Measurements from ENCODE around the gene LRRTM3. TPM values are rescaled to one million over a fixed set of nuclear protein-coding genes. Genes with fewer than 3 reads are reported as not detected.
A peak's percentile ranks its signal among the peaks of the same experiment; 100 is the strongest.

Gene LRRTM3
- total and polyA plus RNA-seq, 4 donors: 0.02 to 0.68 (median 0.06) TPM; not detected in 1

- no peak overlapping the region for H3K9ac ChIP-seq (ENCODE audit: insufficient read depth in 1 of 2, low read length in 2 of 2)
- no peak for ATAC-seq (ENCODE audit: insufficient read depth, low FRiP score)
- no peak overlapping the region for H3K4me3 ChIP-seq
- no peaks in the 10 kb centered on the region for H3K36me3 ChIP-seq (ENCODE audit: control insufficient read depth in 4 of 4, insufficient read depth in 4 of 4, low read length in 4 of 4)
- WGBS, 2 donors: 74 to 82% methylated on average over 3 of the region's 3 CpGs
- H3K27ac ChIP-seq (ENCODE audit: low read depth in 1 of 2, low read length in 1 of 2): no peak overlapping the region
- H3K9me3 ChIP-seq (ENCODE audit: control insufficient read depth in 4 of 4, insufficient read depth in 3 of 4, low read length in 3 of 4): no peaks in the 10 kb centered on the region
- no peaks in the 10 kb centered on the region for H3K4me1 ChIP-seq (ENCODE audit: control insufficient read depth in 5 of 5, insufficient read depth in 5 of 5, low read length in 5 of 5)
- H3K27me3 ChIP-seq (ENCODE audit: control insufficient read depth in 3 of 3, insufficient read depth in 3 of 3, low read length in 2 of 3): no peaks in the 10 kb centered on the region
- no peak for DNase-seq
- no peak for TF ChIP-seq CTCF (IDR thresholded peaks at IDR 0.05; ENCODE audit: control extremely low read depth, extremely low read depth)
These were observed 181.8 kb downstream of the LRRTM3 start for GRCh38 chr10:67107670-67108069.

GRCh38 chr10:67110286-67110685 is 184.4 kb downstream of the LRRTM3 start:
- Histone ChIP-seq H3K4me3 (no peak overlapping the region), H3K27ac (ENCODE audit: low read depth in 1 of 2, low read length in 1 of 2) (no peak overlapping the region), H3K27me3 (ENCODE audit: control insufficient read depth in 3 of 3, insufficient read depth in 3 of 3, low read length in 2 of 3) (no peaks in the 10 kb centered on the region), H3K9ac (ENCODE audit: insufficient read depth in 1 of 2, low read length in 2 of 2) (no peak overlapping the region), H3K4me1 (ENCODE audit: control insufficient read depth in 5 of 5, insufficient read depth in 5 of 5, low read length in 5 of 5) (peaks cover 0 to 4% (median 0%) of the 10 kb centered on the region in 5 donors), H3K9me3 (ENCODE audit: control insufficient read depth in 4 of 4, insufficient read depth in 3 of 4, low read length in 3 of 4) (no peaks in the 10 kb centered on the region), H3K36me3 (ENCODE audit: control insufficient read depth in 4 of 4, insufficient read depth in 4 of 4, low read length in 4 of 4) (no peaks in the 10 kb centered on the region)
- no peak for TF ChIP-seq CTCF (IDR thresholded peaks at IDR 0.05; ENCODE audit: control extremely low read depth, extremely low read depth)
- DNase-seq (no peak), ATAC-seq (ENCODE audit: insufficient read depth, low FRiP score) (no peak)

GRCh38 chr10:67112765-67113164 is 186.9 kb downstream of the LRRTM3 start:
- no peaks in the 10 kb centered on the region for H3K27me3 ChIP-seq (ENCODE audit: control insufficient read depth in 3 of 3, insufficient read depth in 3 of 3, low read length in 2 of 3)
- no peaks in the 10 kb centered on the region for H3K36me3 ChIP-seq (ENCODE audit: control insufficient read depth in 4 of 4, insufficient read depth in 4 of 4, low read length in 4 of 4)
- no peak overlapping the region for H3K27ac ChIP-seq (ENCODE audit: low read depth in 1 of 2, low read length in 1 of 2)
- no peak for TF ChIP-seq CTCF (IDR thresholded peaks at IDR 0.05; ENCODE audit: control extremely low read depth, extremely low read depth)
- H3K9ac ChIP-seq (ENCODE audit: insufficient read depth in 1 of 2, low read length in 2 of 2): no peak overlapping the region
- ATAC-seq (ENCODE audit: insufficient read depth, low FRiP score) (no peak), DNase-seq (no peak)
- no peaks in the 10 kb centered on the region for H3K9me3 ChIP-seq (ENCODE audit: control insufficient read depth in 4 of 4, insufficient read depth in 3 of 4, low read length in 3 of 4)
- H3K4me3 ChIP-seq: no peak overlapping the region
- peaks cover 0 to 4% (median 0%) of the 10 kb centered on the region in 5 donors for H3K4me1 ChIP-seq (ENCODE audit: control insufficient read depth in 5 of 5, insufficient read depth in 5 of 5, low read length in 5 of 5)
- WGBS, 2 donors: 84 to 87% methylated on average over 1 of the region's 1 CpG

GRCh38 chr10:67114945-67115344 is 189.1 kb downstream of the LRRTM3 start:
- ATAC-seq (ENCODE audit: insufficient read depth, low FRiP score) (no peak), DNase-seq (peak in 1 of 3 donors; percentile 23)
- 60 to 81% methylated on average over 2 of the region's 2 CpGs for WGBS, 2 donors
- H3K36me3 ChIP-seq (ENCODE audit: control insufficient read depth in 4 of 4, insufficient read depth in 4 of 4, low read length in 4 of 4): no peaks in the 10 kb centered on the region
- no peak overlapping the region for H3K27ac ChIP-seq (ENCODE audit: low read depth in 1 of 2, low read length in 1 of 2)
- peaks cover 0 to 4% (median 0%) of the 10 kb centered on the region in 5 donors for H3K4me1 ChIP-seq (ENCODE audit: control insufficient read depth in 5 of 5, insufficient read depth in 5 of 5, low read length in 5 of 5)
- no peaks in the 10 kb centered on the region for H3K27me3 ChIP-seq (ENCODE audit: control insufficient read depth in 3 of 3, insufficient read depth in 3 of 3, low read length in 2 of 3)
- no peak for TF ChIP-seq CTCF (IDR thresholded peaks at IDR 0.05; ENCODE audit: control extremely low read depth, extremely low read depth)
- H3K9ac ChIP-seq (ENCODE audit: insufficient read depth in 1 of 2, low read length in 2 of 2): no peak overlapping the region
- H3K4me3 ChIP-seq: no peak overlapping the region
- H3K9me3 ChIP-seq (ENCODE audit: control insufficient read depth in 4 of 4, insufficient read depth in 3 of 4, low read length in 3 of 4): no peaks in the 10 kb centered on the region
